Ramos (cell line): ENCODE results near the gene CCDC117.

Experiments
- in situ Hi-C: fragments of 300-500 bp; cut with MboI; formaldehyde crosslinking; loops from one replicate; pipeline ENCODE4 v1.14.3; 2022; ENCODE audit warnings: low sequenced_read_pairs; ENCODE audit not compliant: unreplicated experiment

The CCDC117 gene

DNA sequence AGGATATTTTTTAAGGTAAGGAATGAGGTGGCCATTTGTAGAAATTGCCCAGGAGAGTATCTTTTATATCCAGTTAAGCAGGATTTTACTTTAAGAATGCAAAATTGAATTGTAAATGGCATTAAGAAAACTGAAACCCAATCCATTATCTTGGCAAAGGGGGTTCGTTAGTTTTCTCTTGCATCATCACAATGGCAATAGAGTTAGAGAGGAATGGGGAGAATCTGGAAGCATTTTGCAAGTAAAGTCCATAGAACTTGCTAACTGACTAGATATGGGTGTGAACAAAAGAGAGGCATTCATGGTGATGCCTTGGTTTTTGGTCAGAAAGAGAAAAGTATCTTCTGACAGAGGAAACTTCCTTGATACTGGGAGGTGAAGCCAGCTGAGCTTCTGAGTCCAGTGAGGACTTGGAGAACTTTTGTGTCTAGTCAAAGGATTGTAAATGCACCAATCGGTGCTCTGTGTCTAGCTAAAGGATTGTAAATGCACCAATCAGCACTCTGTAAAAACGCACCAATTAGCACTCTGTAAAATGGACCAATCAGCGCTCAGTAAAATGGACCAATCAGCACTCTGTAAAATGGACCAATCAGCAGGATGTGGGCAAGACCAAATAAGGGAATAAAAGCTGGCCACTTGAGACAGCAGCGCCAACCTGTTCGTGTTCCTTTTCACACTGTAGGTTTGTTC lies 3.6 kb upstream of the CCDC117 start:
- in situ Hi-C loops, result no loop called here

DNA sequence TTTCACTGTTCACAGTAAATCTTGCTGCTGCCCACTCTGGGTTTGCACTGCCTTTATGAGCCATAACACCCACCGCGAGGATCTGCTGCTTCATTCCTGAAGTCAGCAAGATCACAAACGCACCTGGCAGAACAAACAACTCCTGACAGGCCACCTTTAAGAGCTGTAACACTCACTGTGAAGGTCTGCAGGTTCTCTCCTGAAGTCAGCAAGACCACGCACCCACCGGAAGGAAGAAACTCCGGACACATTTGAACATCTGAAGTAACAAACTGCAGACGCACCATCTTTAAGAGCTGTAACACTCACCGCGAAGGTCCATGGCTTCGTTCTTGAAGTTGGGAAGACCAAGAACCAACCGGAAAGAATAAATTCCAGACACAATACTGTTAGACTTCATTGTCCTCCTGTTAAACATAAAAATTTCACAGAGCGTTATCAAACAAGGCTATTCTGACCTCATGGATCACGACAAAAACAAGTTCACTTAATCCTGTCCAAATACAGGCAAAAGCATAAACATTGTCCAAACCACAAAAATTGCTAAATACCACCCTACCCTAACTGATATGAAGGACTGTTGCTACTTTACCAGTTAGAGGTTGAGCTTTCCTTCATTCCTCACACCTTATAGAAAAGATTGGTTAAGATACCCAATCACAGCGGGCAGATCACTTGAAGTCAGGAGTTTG lies 3.0 kb upstream of the CCDC117 start:
- in situ Hi-C loops, result no loop called here

DNA sequence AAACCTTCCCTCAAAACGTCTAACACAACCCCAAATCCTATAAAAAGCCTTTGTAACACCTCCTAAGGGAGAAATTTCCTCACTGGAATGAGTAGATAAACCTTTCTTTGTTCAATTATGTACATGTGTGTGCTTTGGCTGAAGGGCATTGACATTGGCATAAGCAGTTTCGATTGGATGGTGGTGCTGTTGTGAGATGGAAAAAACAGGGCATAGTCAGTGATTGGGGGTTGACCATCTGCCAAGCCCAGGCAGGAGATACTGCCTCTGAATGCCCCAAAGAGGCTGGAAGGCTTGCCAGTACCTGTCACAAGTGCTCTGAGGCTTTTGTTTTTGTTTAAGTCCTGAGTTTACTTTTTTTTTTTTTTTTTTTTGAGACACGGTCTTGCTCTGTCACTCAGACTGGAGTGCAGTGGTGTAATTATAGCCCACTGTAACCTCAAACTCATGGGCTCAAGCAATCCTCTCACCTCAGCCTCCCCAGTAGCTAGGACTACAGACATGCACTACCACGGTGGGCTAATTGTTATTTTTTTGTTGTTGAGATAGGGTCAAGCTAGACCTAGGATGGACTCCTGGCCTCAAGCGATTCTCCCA lies 1.2 kb upstream of the CCDC117 start:
- in situ Hi-C loops, result no loop called here

- in situ Hi-C loops, result no loop called here
These were observed 969 bp downstream of the CCDC117 start for GRCh38 chr22:28773461-28773867.

DNA sequence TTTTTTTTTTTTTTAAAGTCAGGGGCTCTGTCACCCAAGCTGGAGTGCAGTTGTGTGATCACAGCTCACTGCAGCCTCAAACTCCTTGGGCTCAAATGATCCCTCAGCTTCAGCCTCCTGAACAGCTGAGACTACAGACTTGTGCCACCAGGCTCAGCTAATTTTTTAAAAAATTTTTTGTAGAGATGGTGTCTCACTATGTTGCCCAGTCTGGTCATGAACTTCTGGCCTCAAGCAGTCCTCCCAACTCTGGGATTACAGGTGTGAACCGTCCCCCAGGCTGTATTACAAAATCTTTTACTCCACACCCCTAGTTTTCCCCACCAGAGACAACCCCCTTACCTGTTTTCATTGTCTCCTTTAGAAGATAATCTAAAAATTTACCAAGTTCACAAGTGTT lies 1.9 kb downstream of the CCDC117 start:
- in situ Hi-C loops, result no loop called here

- in situ Hi-C loops, result no loop called here
These were observed 7.3 kb downstream of the CCDC117 start for GRCh38 chr22:28779833-28780232.

- in situ Hi-C loops, result no loop called here
These were observed 7.8 kb downstream of the CCDC117 start for GRCh38 chr22:28780296-28780695.

DNA sequence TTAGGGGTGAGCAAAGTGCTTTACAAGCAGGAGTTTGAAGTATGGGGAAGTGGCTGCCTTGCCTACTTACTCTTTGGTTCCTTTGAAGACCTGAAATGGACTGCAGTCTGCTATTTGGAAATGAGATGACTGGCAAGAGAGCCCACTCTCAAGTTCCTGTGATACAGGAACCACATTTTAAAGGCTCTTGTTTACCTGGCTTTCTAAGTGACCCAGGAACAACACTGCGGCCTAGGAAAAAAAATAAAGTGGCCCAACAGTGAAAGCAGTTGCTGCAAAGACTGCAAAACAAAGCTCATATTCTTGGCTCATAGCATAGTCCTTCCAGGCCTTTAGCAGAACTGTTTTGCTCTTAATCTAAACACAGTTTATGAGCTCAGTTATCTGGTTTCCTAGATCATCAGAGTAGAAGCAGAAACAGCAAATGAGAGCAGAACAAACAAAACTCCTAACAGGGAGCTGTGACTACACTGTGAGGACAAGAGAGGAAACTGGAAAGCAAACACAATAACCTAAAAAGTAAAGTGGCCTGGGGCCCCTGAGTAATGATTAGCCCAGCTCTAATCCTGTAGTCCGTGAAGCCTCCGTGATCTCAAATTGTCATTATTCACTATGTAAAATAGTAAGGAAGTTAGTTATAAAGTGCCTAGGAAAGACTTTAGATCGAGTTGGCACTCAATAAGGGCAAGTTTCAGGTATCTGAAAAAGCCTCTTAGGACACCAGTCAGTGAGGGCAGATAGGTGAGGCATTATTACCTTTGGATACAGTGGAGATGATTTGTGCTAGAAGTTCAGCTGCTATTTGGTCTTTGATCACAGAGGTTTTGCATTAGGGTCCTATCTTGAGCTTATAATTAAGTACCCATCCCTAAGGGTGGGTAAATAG lies 11.5 kb downstream of the CCDC117 start:
- in situ Hi-C loops, result no loop called here

DNA sequence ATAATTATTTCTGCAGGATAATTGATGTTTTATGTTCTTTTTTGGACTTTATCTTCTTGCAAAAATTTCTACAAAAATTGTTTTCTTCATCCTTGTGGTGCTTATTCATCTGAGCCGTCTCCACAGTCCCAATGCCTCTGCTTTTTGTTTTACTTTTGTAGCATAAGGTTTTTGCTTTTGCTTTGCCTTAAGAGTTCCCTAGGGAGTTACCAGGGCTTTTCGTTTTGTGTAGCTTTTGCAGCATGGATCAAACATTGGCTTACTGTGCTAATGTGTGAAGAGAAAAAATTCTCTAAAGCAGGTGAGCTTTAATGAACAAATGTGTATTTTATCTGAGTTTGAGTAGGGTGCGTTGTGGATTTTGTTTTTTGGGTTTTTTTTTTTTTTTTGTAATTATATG lies 16.1 kb downstream of the CCDC117 start:
- in situ Hi-C loops, result no loop called here

- in situ Hi-C loops, result loop anchor here (5.0 kb wide), 1 partner anchor 36 kb away; no protein-coding TSS in a partner anchor
These were observed 18.6 kb downstream of the CCDC117 start for GRCh38 chr22:28791124-28791523.

- in situ Hi-C loops, result loop anchor here (5.0 kb wide), 1 partner anchor 35 kb away; no protein-coding TSS in a partner anchor
These were observed 19.5 kb downstream of the CCDC117 start for GRCh38 chr22:28791841-28792490.

- in situ Hi-C loops, result loop anchor here (5.0 kb wide), 1 partner anchor 35 kb away; no protein-coding TSS in a partner anchor
These were observed 20.2 kb downstream of the CCDC117 start for GRCh38 chr22:28792491-28793383.

- in situ Hi-C loops, result loop anchor here (5.0 kb wide), 1 partner anchor 33 kb away; no protein-coding TSS in a partner anchor
These were observed 21.6 kb downstream of the CCDC117 start for GRCh38 chr22:28793976-28794584.

DNA sequence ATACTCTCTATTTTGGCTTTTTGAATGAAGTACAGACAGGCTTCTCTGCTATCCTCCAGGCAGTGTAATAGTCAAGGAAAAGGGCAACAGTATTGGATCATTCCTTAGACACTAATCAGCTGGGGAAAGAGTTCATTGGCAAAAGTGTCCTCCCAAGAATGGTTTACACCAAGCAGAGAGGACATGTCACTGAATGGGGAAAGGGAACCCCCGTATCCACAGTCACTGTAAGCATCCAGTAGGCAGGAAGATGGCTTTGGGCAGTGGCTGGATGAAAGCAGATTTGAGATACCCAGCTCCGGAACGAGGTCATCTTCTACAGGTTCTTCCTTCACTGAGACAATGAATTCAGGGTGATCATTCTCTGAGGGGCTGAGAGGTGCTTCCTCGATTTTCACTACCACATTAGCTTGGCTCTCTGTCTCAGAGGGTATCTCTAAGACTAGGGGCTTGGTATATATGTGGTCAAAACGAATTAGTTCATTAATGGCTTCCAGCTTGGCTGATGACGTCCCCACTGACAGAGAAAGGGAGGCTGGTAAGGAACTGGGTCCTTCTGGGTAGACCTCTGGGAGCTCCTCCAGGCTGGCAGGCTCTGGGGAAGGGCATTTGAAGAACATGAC lies 22.7 kb downstream of the CCDC117 start:
- in situ Hi-C loops, result no loop called here

DNA sequence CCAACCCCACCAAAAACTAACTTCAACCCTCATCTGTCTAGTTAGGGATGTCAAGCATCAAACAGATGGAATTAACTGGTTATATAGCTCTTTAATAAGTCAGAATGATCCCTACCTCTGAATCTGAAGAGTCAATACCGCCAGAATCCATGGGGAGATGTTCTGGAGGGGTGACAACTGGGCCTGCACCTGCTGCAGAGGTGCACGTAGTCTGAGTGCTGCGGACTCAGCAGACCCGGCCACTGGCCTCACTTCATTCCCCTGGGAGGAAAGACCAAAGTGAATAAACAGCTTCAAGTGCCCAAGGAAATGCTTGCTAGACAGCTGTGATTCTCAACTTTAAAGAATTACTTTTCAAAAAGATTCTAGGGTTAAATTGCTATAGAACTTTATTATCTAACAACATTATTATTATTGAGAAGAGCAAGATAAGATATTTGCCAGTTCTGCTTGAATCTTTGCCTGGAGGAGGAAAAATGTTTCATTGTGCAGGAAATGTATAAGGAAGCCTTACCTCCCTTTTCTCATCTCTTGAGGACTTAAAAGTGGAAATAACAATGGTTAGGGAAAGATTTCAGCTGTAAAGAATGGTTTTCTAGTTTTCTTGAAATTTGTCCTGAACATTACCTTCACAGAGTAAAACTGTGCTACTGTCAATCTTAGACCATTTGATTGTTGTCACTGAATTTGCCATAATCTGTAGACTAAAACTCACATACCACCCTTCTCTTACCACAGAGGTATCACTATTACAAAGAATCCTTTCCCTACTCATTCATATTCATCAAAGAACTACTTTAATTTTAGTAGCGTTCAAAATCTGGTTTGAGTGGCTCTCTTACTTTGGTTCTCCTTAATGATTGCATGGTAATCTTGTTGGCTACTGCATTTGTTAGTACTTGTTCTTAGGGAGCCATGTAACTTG lies 23.7 kb downstream of the CCDC117 start:
- in situ Hi-C loops, result no loop called here

DNA sequence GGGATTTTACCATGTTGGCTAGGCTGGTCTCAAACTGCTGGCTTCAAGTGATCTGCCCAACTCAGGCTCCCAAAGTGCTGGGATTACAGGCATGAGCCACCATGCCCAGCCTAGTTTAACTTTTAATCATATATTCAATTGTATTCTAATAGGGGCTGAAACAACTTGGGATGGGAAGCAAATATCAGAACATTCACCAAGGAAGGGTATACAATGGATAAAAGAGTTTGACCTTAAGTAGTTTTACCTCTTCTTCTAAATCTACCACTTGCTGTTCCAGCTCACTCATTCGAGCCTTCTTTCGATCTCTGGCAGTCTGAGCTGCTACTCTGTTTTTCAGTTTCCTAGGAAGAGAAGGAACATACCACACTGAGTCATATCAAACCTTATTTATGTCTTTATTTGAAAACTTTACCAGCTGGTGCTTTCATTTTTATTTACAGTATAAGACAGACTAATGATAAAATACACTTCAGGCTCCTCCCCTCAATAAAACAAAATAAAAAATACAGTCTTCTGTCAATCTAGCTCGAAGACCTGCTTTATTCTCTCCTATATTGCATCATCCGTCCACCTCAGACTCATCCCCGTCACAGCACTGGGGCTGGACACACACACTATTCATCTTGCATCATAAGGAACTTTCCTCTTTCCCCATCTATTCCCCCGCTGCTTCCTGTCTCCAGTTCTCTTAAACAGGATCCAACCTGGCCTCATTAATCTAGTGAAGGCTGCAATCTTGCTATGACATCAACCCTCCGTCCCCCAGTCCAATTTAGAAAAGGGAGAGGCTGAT lies 26.5 kb downstream of the CCDC117 start:
- in situ Hi-C loops, result no loop called here
